ENCODE results near the gene CARNS1. TPM values are rescaled to one million over a fixed set of nuclear protein-coding genes. Genes with fewer than 3 reads are reported as not detected.

The CARNS1 gene
- total RNA-seq, 1 experiment from 2014 or later = 1.1 TPM

DNA sequence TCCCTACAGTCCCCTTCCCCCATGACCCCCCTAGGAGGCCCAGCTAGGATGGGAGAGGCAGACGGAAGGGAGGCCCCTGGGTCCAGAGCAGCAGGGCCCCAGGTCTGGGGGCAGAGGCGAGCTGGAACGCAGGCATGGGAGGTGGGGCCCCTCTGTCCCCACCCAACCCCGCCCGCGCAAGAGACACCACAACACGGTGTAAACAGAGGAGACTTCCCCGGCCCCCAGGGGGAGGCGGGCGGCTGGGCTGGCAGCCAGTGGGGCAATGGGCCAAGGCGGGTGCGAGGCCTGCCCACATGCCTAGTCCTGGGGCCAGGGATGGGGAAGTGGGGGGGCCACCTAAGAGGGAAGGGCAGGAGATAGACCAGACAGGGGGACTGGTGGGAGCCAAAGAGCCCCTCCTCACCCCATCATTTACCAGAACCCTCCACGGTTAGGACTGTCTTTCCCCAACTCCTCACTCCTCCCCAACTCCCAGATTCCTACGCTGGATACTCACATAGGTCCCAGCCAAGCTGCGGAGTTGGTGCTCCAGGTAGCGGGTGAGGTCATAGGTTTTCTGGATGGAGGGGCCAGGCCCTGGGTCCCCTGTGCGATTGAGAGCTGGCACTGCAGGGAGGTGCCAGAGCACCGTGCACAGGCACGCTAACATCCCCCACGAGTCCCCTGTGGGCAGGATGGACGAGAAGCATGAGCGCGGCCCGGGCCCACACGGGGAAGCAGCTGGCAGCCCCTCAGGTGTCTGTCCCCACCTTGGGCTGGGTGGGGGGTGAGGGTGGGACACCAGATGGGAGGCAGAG, 48.3 kb upstream of the CARNS1 start:
- Histone ChIP-seq H3K79me2 (ENCODE audit: insufficient read depth, low read length) (no peaks in the 10 kb centered on the region), H3K4ac (ENCODE audit: low read depth, low read length) (no peak overlapping the region), H2BK15ac (ENCODE audit: low read depth, low read length) (no peak overlapping the region), H2BK12ac (ENCODE audit: insufficient read length, low read depth, low read length) (no peak overlapping the region), H3K23ac (ENCODE audit: insufficient read length, low read depth, low read length) (no peak overlapping the region), H3K18ac (ENCODE audit: insufficient read length, low read depth, low read length) (no peak overlapping the region), H2BK20ac (ENCODE audit: low read depth, low read length, poor library complexity, severe bottlenecking) (no peak overlapping the region), H4K91ac (ENCODE audit: insufficient read length, low read depth, low read length) (no peak overlapping the region), H4K20me1 (ENCODE audit: control insufficient read depth, insufficient read depth, insufficient read length) (peaks cover 3% of the 10 kb centered on the region), H2BK120ac (ENCODE audit: low read depth, low read length, poor library complexity, severe bottlenecking) (no peak overlapping the region), H2AFZ (ENCODE audit: low read length) (no peak overlapping the region), H3K9me3 (ENCODE audit: control insufficient read depth, low read depth, low read length) (no peaks in the 10 kb centered on the region), H3K23me2 (ENCODE audit: insufficient read length, low read depth, low read length, poor library complexity, severe bottlenecking) (peaks cover 9% of the 10 kb centered on the region), H3K79me1 (ENCODE audit: insufficient read depth, low read depth, low read length, poor library complexity, severe bottlenecking) (no peaks in the 10 kb centered on the region), H3K4me2 (ENCODE audit: insufficient read depth, insufficient read length, low read length) (no peak overlapping the region), H4K5ac (ENCODE audit: insufficient read length, low read depth, low read length) (no peak overlapping the region), H2AK5ac (ENCODE audit: insufficient read length, low read length) (no peak overlapping the region), H3K27ac (ENCODE audit: insufficient read length, low read depth, low read length) (no peak overlapping the region), H3K27me3 (ENCODE audit: insufficient read depth, low read length) (no peaks in the 10 kb centered on the region; the same call in 1 of the 2 replicates), H3K4me1 (ENCODE audit: insufficient read depth, low read length) (peaks cover 7% of the 10 kb centered on the region; the same call in 1 of the 2 replicates), H4K8ac (replicated peaks; ENCODE audit: insufficient read length, low read depth, low read length) (no peak overlapping the region), H3T11ph (ENCODE audit: low read length) (no peak overlapping the region), H2BK5ac (ENCODE audit: insufficient read length, low read length) (no peak overlapping the region), H3K9ac (ENCODE audit: extremely low read depth, insufficient read length, low read length) (no peak overlapping the region), H3K14ac (ENCODE audit: insufficient read depth, low read length) (no peak overlapping the region), H3K56ac (ENCODE audit: insufficient read length, low read depth, low read length) (no peak overlapping the region)
- H3K4me3 Mint-ChIP-seq = no peak overlapping the region
- H3K27ac Mint-ChIP-seq = no peak overlapping the region
- peaks cover 34 to 36% of the 10 kb centered on the region in 2 experiments for H3K4me1 Mint-ChIP-seq
- TF ChIP-seq, protein P1, sequence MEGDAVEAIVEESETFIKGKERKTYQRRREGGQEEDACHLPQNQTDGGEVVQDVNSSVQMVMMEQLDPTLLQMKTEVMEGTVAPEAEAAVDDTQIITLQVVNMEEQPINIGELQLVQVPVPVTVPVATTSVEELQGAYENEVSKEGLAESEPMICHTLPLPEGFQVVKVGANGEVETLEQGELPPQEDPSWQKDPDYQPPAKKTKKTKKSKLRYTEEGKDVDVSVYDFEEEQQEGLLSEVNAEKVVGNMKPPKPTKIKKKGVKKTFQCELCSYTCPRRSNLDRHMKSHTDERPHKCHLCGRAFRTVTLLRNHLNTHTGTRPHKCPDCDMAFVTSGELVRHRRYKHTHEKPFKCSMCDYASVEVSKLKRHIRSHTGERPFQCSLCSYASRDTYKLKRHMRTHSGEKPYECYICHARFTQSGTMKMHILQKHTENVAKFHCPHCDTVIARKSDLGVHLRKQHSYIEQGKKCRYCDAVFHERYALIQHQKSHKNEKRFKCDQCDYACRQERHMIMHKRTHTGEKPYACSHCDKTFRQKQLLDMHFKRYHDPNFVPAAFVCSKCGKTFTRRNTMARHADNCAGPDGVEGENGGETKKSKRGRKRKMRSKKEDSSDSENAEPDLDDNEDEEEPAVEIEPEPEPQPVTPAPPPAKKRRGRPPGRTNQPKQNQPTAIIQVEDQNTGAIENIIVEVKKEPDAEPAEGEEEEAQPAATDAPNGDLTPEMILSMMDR (conservative IDR thresholded peaks at IDR 0.05) = no peak
- H3K27me3 Mint-ChIP-seq (ENCODE audit: low read depth) = peaks cover 74% of the 10 kb centered on the region
- no peaks in the 10 kb centered on the region; a peak in 1 of 7 replicates for H3K36me3 Mint-ChIP-seq (ENCODE audit: insufficient read depth in 1 of 3, low read depth in 3 of 3)
- no peaks in the 10 kb centered on the region for H3K9me3 Mint-ChIP-seq
- WGBS (ENCODE audit: extremely low coverage, insufficient read length, low lambda C conversion rate) = no CpG with 5 or more reads among the region's 25 CpGs
- no peak for DNase-seq
